ENCODE measurements around the gene DOCK2. TPM values are rescaled to one million over a fixed set of nuclear protein-coding genes. Genes with fewer than 3 reads are reported as not detected.

Gene DOCK2
- total RNA-seq, 2 donors from 2014 or later = 4.9 to 13.3 TPM

- ATAC-seq (no peak), DNase-seq (no peak)
- intact Hi-C loops (cut with DNase I, micrococcal nuclease) = no loop called here
Measured at GRCh38 chr5:169973056-169973455, 336.0 kb downstream of the DOCK2 start.

GRCh38 chr5:169974121-169974770, 337.2 kb downstream of the DOCK2 start:
- DNase-seq (no peak), ATAC-seq (no peak)
- intact Hi-C loops (cut with DNase I, micrococcal nuclease) = no loop called here

GRCh38 chr5:169978714-169979113, 341.6 kb downstream of the DOCK2 start:
- intact Hi-C loops (cut with DNase I, micrococcal nuclease) = no loop called here

GRCh38 chr5:169979871-169980270, 342.8 kb downstream of the DOCK2 start:
- ATAC-seq = no peak
- intact Hi-C loops (cut with DNase I, micrococcal nuclease) = no loop called here
- no peak for DNase-seq

More at GRCh38 chr5:169978714-169979113, 341.6 kb downstream of the DOCK2 start:
- DNase-seq (no peak), ATAC-seq (no peak)

- ATAC-seq (peak; percentile 76), DNase-seq (peak in 1 of 2 donors; percentile 43)
- intact Hi-C loops (cut with DNase I, micrococcal nuclease) = no loop called here
Measured at GRCh38 chr5:169980418-169981053, 343.5 kb downstream of the DOCK2 start, which contains the start of gene INSYN2B. INSYN2B (minus strand) TSS chr5:169980495; CDS start chr5:169883898, 96,597 bp downstream.

- intact Hi-C loops (cut with DNase I, micrococcal nuclease) = no loop called here
- ATAC-seq (no peak), DNase-seq (no peak)
Measured at GRCh38 chr5:169988206-169988605, 351.1 kb downstream of the DOCK2 start.

GRCh38 chr5:169988947-169989346, 351.9 kb downstream of the DOCK2 start:
- intact Hi-C loops (cut with DNase I, micrococcal nuclease) = no loop called here
- no peak for ATAC-seq
- DNase-seq = no peak

GRCh38 chr5:169989365-169989764, 352.3 kb downstream of the DOCK2 start:
- ATAC-seq = no peak
- intact Hi-C loops (cut with DNase I, micrococcal nuclease) = no loop called here
- DNase-seq = no peak

GRCh38 chr5:169991115-169991869, 354.2 kb downstream of the DOCK2 start:
- intact Hi-C loops (cut with DNase I, micrococcal nuclease) = no loop called here
- no peak for ATAC-seq
- no peak for DNase-seq

- intact Hi-C loops (cut with DNase I, micrococcal nuclease) = no loop called here
- DNase-seq (no peak), ATAC-seq (no peak)
Measured at GRCh38 chr5:169992789-169993484, 355.9 kb downstream of the DOCK2 start.

- ATAC-seq = no peak
- intact Hi-C loops (cut with DNase I, micrococcal nuclease) = no loop called here
- no peak for DNase-seq
Measured at GRCh38 chr5:169993485-169993790, 356.4 kb downstream of the DOCK2 start.

- no peak for DNase-seq
- ATAC-seq = no peak
- intact Hi-C loops (cut with DNase I, micrococcal nuclease) = no loop called here
Measured at GRCh38 chr5:169997798-169998197, 360.7 kb downstream of the DOCK2 start.

GRCh38 chr5:169999621-170000020, 362.5 kb downstream of the DOCK2 start:
- intact Hi-C loops (cut with DNase I, micrococcal nuclease) = no loop called here
- no peak for DNase-seq
- ATAC-seq = no peak

- intact Hi-C loops (cut with DNase I, micrococcal nuclease) = no loop called here
- no peak for DNase-seq
- no peak for ATAC-seq
Measured at GRCh38 chr5:170000155-170000554, 363.1 kb downstream of the DOCK2 start.

- ATAC-seq = no peak
- intact Hi-C loops (cut with DNase I, micrococcal nuclease) = no loop called here
- DNase-seq = no peak
Measured at GRCh38 chr5:170006021-170006420, 368.9 kb downstream of the DOCK2 start.

- DNase-seq (no peak), ATAC-seq (no peak)
- intact Hi-C loops (cut with DNase I, micrococcal nuclease) = no loop called here
Measured at GRCh38 chr5:170008376-170008775, 371.3 kb downstream of the DOCK2 start.

GRCh38 chr5:170010595-170010994, 373.5 kb downstream of the DOCK2 start:
- intact Hi-C loops (cut with DNase I, micrococcal nuclease) = no loop called here
- ATAC-seq (no peak), DNase-seq (no peak)

- intact Hi-C loops (cut with DNase I, micrococcal nuclease) = no loop called here
- no peak for ATAC-seq
- no peak for DNase-seq
Measured at GRCh38 chr5:170011751-170012150, 374.7 kb downstream of the DOCK2 start.

GRCh38 chr5:170012622-170013021, 375.5 kb downstream of the DOCK2 start:
- intact Hi-C loops (cut with DNase I, micrococcal nuclease) = no loop called here
- DNase-seq (no peak), ATAC-seq (no peak)

- no peak for DNase-seq
- intact Hi-C loops (cut with DNase I, micrococcal nuclease) = no loop called here
- no peak for ATAC-seq
Measured at GRCh38 chr5:170020423-170020822, 383.3 kb downstream of the DOCK2 start.
